ENCODE measurements around the gene SRSF11. TPM values are rescaled to one million over a fixed set of nuclear protein-coding genes. Genes with fewer than 3 reads are reported as not detected.

The SRSF11 gene
- total and polyA plus RNA-seq, 12 donors = 41.8 to 174 (median 52.8) TPM

DNA sequence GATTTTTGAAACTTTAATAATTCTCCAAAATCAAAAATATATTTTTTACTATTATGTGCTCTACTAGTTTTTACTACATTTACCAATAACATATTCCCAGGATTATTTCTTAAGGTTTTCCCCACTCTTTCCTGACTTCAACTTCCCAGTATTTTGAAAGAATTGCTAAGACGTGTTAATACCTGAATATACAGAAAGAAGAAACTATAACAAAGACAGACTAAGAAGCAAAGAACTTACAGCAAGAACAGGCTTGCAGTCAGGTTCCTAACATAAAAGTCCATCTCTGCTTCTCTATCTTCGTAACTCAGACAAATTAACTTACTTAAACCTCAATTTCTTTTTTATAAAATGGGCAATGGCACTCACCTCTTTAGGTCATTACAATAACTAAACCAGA lies 63.2 kb downstream of the SRSF11 start:
- no peak for DNase-seq
- no peak for ATAC-seq
- no peak overlapping the region for H3K27ac ChIP-seq
- intact Hi-C loops (cut with DNase I) = no loop called here
- H3K9me3 ChIP-seq = no peaks in the 10 kb centered on the region
- H3K36me3 ChIP-seq = peaks cover 0 to 72% (median 5%) of the 10 kb centered on the region in 9 donors
- no peak overlapping the region for H3K4me3 ChIP-seq
- peaks cover 0 to 4% (median 0%) of the 10 kb centered on the region in 9 donors for H3K4me1 ChIP-seq
- TF ChIP-seq CTCF (IDR thresholded peaks at IDR 0.05) = no peak
- 94 to 95% methylated on average over 2 of the region's 2 CpGs for WGBS, 2 donors
- no peaks in the 10 kb centered on the region for H3K27me3 ChIP-seq

- peaks cover 0 to 74% (median 14%) of the 10 kb centered on the region in 9 donors for H3K36me3 ChIP-seq
- no peaks in the 10 kb centered on the region for H3K27me3 ChIP-seq
- no peaks in the 10 kb centered on the region for H3K9me3 ChIP-seq
- DNase-seq (no peak), ATAC-seq (no peak)
- peaks cover 0 to 4% (median 0%) of the 10 kb centered on the region in 9 donors for H3K4me1 ChIP-seq
- WGBS, 2 donors = 71 to 95% methylated on average over 5 of the region's 5 CpGs
- intact Hi-C loops (cut with DNase I) = no loop called here
- TF ChIP-seq CTCF (IDR thresholded peaks at IDR 0.05) = no peak
- H3K27ac ChIP-seq = no peak overlapping the region
- H3K4me3 ChIP-seq = no peak overlapping the region
These were observed 65.3 kb downstream of the SRSF11 start for GRCh38 chr1:70286453-70286852.

GRCh38 chr1:70288166-70288565 lies 67.0 kb downstream of the SRSF11 start:
- DNase-seq (no peak), ATAC-seq (no peak)
- Histone ChIP-seq H3K27ac (no peak overlapping the region), H3K36me3 (peaks cover 0 to 79% (median 18%) of the 10 kb centered on the region in 9 donors), H3K27me3 (no peaks in the 10 kb centered on the region), H3K9me3 (no peaks in the 10 kb centered on the region), H3K4me3 (no peak overlapping the region), H3K4me1 (peaks cover 0 to 4% (median 0%) of the 10 kb centered on the region in 9 donors)
- no peak for TF ChIP-seq CTCF (IDR thresholded peaks at IDR 0.05)
- intact Hi-C loops (cut with DNase I) = no loop called here

DNA sequence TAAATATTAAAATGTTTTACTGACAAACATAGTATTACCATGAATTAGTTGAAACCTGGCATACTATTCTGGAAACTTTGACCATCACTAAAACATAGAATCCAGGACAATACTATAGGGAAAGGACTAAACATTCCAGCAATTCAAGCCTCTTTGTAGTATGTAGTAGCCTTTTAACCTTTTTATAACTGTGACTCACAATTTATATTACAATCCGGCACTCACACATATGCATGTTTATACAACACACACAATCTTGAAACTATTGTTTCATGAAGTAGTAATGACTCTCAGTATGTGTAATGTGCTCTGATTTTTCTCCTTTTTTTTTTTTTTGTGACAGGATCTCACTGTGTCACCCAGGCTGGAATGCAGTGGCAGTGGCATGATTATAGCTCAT lies 69.0 kb downstream of the SRSF11 start:
- no peak for DNase-seq
- TF ChIP-seq CTCF (IDR thresholded peaks at IDR 0.05) = no peak
- intact Hi-C loops (cut with DNase I) = no loop called here
- Histone ChIP-seq H3K27me3 (no peaks in the 10 kb centered on the region), H3K4me3 (no peak overlapping the region), H3K36me3 (peaks cover 0 to 93% (median 21%) of the 10 kb centered on the region in 9 donors), H3K4me1 (peaks cover 0 to 4% (median 0%) of the 10 kb centered on the region in 9 donors), H3K27ac (no peak overlapping the region), H3K9me3 (no peaks in the 10 kb centered on the region)
- ATAC-seq = no peak
- 91 to 97% methylated on average over 1 of the region's 1 CpG for WGBS, 2 donors

All from heart right ventricle (tissue), 16 donors.